Adrenal gland (tissue), 12 donors: ENCODE measurements around the gene SLC2A9. TPM values are rescaled to one million over a fixed set of nuclear protein-coding genes. Genes with fewer than 3 reads are reported as not detected.

Experiments
- DNase-seq, 7 donors: peaks; one replicate each; pipeline ENCODE4 v3.0.0-alpha.2; 2019 to 2020
- H3K27ac ChIP-seq, 5 donors: fragments of 200-600 bp; sonication (generic) in 4 of 5; 1 replicate in 3 of 5; 2 replicates in 2 of 5; pipeline versions ENCODE4 v1.5.1 to v1.8.0; 2016 to 2020; ENCODE audit warnings: mild to moderate bottlenecking in 1 of 5
- H3K27me3 ChIP-seq: fragments of 200-600 bp; 2 replicates; pipeline ENCODE4 v1.8.0; 2021
- H3K36me3 ChIP-seq, 2 donors: fragments of 200-600 bp; replicated peaks in 1 of 2; 1 replicate in 1 of 2; 2 replicates in 1 of 2; pipeline versions ENCODE4 v1.5.1 to v1.8.0; 2018 to 2022
- H3K4me1 ChIP-seq, 2 donors: fragments of 200-600 bp; replicated peaks in 1 of 2; 1 replicate in 1 of 2; 2 replicates in 1 of 2; pipeline versions ENCODE4 v1.5.1 to v1.8.0; 2018 to 2021
- H3K4me3 ChIP-seq, 4 donors: fragments of 200-600 bp; sonication (generic) in 3 of 4; one replicate each; pipeline ENCODE4 v1.5.1; 2016 to 2018
- H3K9me3 ChIP-seq, 3 donors: fragments of 200-600 bp; sonication (generic) in 1 of 3; replicated peaks in 1 of 3; 1 replicate in 2 of 3; 2 replicates in 1 of 3; pipeline versions ENCODE4 v1.5.1 to v1.8.0; 2016 to 2021
- POLR2A ChIP-seq, 2 donors: fragments of 450-650 bp; IDR thresholded peaks; one replicate each; pipeline ENCODE4 v1.6.1; 2017; ENCODE audit warnings: antibody characterized with exemption in 2 of 2, mild to moderate bottlenecking in 2 of 2, moderate library complexity in 1 of 2
- WGBS, 4 donors: extraction: QIAGEN DNeasy Blood & Tissue Kit in 2 of 4; methylation state at CpG; one replicate each; pipeline versions ENCODE4 v1.1.5 to v1.1.7; 2013 to 2017; 5-methylcytosine and 5-hydroxymethylcytosine counted together
- intact Hi-C, 2 donors: fragments of 100-400 bp; cut with DNase I; formaldehyde crosslinking; loops; one replicate each; pipeline versions ENCODE4 v1.14.1 to v1.15.0; 2022 to 2023
- polyA plus RNA-seq, 3 donors: library from polyadenylated mRNA; stranded (reverse); fragments of 200-250 nt in 2 of 3; fragments of 350-450 nt in 1 of 3; fragmentation: Illumina TruSeq in 1 of 3; extraction: RNeasy Lipid Tissue Mini Kit (QIAGEN cat#74804) in 1 of 3; gene quantifications; one replicate each; pipeline ENCODE4 v1.2.3, GENCODE V29; 2013 to 2014
- total RNA-seq, 9 donors: library from RNA; depleted of rRNA in 4 of 9; stranded (reverse); fragments of >200 nt in 4 of 9; fragments of 120-200 nt in 1 of 9; fragmentation: NEBNext Ultra II Directional in 1 of 9; extraction: Animal tissue kit (Norgen Biotek cat#: 25700) in 1 of 9; gene quantifications; one replicate each; pipeline versions ENCODE4 v1.1.0 to v1.2.4, GENCODE V29; 2013 to 2023
- TF ChIP-seq, protein P1 (sequence below), 6 experiments: fragments of 450-650 bp in 4 of 6; fragments of 200-600 bp in 2 of 6; sonication (generic) in 1 of 6; IDR thresholded peaks; 1 replicate in 5 of 6; 2 replicates in 1 of 6; pipeline versions ENCODE4 v1.5.1 to v1.8.0; 2016 to 2021; ENCODE audit warnings: antibody characterized with exemption in 6 of 6, mild to moderate bottlenecking in 2 of 6, moderate library complexity in 1 of 6
- donor health status: healthy with polysubstance abuse.
- donor health status: Bipolar disorder and iron deficiency.
- donor health status: DM: yes; HTN: yes; CAD: no.
- donor health status: DM: no; HTN: no; CAD: no.
- donor health status: DM: no; HTN: no; CAD: no.
- donor health status: DM: yes; HTN: yes; CAD: no.

Gene SLC2A9
- total and polyA plus RNA-seq, 12 donors, result 1.8 to 16.6 (median 8.5) TPM

DNA sequence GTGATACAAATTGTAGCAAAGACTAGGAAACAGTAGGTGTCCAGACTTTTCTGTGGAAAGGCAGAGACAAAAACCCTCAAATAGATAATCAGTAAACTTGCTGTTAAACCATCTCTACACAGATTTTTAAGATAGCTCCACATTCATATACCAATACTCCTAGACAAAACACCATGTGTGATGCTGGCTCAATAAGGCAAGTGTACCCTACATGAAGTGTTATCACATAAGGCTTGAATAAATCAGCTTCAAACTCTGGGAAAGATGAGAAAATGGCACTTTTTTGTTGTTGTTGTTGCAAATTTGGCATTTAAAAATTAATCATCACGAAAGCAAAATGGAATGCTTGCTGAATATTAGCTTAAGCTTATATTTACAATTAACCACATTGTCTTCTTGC lies 194.7 kb downstream of the SLC2A9 start:
- DNase-seq, result no peak
- no peak overlapping the region for H3K27ac ChIP-seq
- TF ChIP-seq, protein P1, sequence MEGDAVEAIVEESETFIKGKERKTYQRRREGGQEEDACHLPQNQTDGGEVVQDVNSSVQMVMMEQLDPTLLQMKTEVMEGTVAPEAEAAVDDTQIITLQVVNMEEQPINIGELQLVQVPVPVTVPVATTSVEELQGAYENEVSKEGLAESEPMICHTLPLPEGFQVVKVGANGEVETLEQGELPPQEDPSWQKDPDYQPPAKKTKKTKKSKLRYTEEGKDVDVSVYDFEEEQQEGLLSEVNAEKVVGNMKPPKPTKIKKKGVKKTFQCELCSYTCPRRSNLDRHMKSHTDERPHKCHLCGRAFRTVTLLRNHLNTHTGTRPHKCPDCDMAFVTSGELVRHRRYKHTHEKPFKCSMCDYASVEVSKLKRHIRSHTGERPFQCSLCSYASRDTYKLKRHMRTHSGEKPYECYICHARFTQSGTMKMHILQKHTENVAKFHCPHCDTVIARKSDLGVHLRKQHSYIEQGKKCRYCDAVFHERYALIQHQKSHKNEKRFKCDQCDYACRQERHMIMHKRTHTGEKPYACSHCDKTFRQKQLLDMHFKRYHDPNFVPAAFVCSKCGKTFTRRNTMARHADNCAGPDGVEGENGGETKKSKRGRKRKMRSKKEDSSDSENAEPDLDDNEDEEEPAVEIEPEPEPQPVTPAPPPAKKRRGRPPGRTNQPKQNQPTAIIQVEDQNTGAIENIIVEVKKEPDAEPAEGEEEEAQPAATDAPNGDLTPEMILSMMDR (IDR thresholded peaks at IDR 0.05), result no peak
- TF ChIP-seq POLR2A (IDR thresholded peaks at IDR 0.05), result no peak
- no peaks in the 10 kb centered on the region for H3K27me3 ChIP-seq
- no peaks in the 10 kb centered on the region for H3K9me3 ChIP-seq
- no peak overlapping the region for H3K4me3 ChIP-seq
- whole genome bisulfite sequencing, 4 donors, result 58 to 78% (median 67%) methylated on average over 1 of the region's 1 CpG
- H3K36me3 ChIP-seq, result no peaks in the 10 kb centered on the region
- intact Hi-C loops, result no loop called here
- H3K4me1 ChIP-seq, result peaks cover 7 to 9% of the 10 kb centered on the region in 2 donors

DNA sequence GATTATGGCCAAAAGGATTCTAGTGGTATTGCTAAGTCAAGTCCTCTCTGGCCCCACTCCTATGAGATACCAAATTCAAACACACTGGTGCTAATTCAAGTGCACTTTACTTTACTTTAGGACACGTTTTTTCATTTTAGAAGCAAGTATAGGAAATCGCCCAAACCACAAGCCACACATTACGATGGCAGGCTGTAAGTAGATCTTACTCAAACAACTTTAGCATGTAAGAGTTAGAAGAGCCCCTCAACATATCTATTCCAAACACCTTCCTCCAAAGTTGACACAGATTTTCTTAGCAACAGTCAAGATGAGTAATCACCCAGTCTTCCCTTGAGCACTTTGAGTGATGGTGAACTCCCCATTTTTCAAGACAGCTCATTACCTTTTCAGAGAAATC lies 196.2 kb downstream of the SLC2A9 start:
- H3K9me3 ChIP-seq, result no peaks in the 10 kb centered on the region
- H3K4me3 ChIP-seq, result no peak overlapping the region
- no peaks in the 10 kb centered on the region for H3K27me3 ChIP-seq
- no peak for TF ChIP-seq POLR2A (IDR thresholded peaks at IDR 0.05)
- TF ChIP-seq, protein P1 (IDR thresholded peaks at IDR 0.05), result no peak
- 79 to 92% (median 85%) methylated on average over 3 of the region's 3 CpGs for WGBS, 4 donors
- H3K36me3 ChIP-seq, result no peaks in the 10 kb centered on the region
- intact Hi-C loops, result no loop called here
- no peak overlapping the region for H3K27ac ChIP-seq
- peaks cover 7 to 9% of the 10 kb centered on the region in 2 donors for H3K4me1 ChIP-seq
- no peak for DNase-seq

DNA sequence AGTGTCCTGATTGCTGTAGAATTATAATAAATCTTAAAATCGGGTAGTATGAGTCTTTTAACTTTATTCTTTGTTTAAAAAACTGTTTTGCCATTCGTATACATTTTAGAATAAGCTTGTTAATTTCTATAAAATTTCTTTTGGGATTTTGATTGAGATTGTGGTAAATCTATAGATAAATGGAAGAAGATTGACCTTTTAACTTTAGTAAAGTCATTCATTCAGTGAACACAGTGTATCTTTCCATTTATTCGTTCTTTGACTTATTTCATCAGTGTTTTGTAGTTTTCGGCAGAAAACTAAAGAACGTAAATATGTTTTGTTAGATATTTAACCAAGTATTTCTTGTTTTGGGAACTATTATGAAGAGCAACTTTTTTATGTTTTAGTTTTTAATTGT lies 201.0 kb downstream of the SLC2A9 start:
- H3K27me3 ChIP-seq, result no peaks in the 10 kb centered on the region
- 74 to 85% (median 75%) methylated on average over 5 of the region's 5 CpGs for WGBS, 4 donors

DNA sequence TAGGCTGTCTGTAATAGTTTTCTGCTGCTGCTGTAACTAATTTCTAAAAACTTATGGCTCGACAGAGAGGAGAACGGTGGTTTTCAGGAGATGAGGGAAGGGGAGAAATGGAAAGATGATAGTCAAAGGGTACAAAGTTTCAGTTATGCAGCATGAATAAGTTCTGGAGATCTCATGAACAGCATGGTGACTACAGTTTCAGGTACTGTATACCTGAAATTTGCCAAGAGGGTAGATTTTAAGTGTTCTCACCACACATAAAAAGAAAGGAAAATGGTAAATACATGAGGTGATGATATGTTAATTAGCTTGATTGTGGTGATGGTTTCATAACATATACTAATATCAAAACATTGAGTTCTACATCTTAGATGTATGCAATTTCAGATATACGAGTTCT lies 205.0 kb downstream of the SLC2A9 start:
- Histone ChIP-seq H3K4me3 (no peak overlapping the region), H3K36me3 (no peaks in the 10 kb centered on the region), H3K9me3 (no peaks in the 10 kb centered on the region), H3K27ac (no peak overlapping the region), H3K4me1 (no peaks in the 10 kb centered on the region), H3K27me3 (no peaks in the 10 kb centered on the region)
- no peak for DNase-seq
- intact Hi-C loops, result no loop called here
- 92 to 96% (median 94%) methylated on average over 3 of the region's 3 CpGs for WGBS, 4 donors
- no peak for TF ChIP-seq POLR2A (IDR thresholded peaks at IDR 0.05)
- TF ChIP-seq, protein P1 (IDR thresholded peaks at IDR 0.05), result no peak

More for the DNA sequence above, 201.0 kb downstream of the SLC2A9 start:
- TF ChIP-seq, protein P1 (IDR thresholded peaks at IDR 0.05), result no peak
- TF ChIP-seq POLR2A (IDR thresholded peaks at IDR 0.05), result no peak
- no peak for DNase-seq
- intact Hi-C loops, result no loop called here
- Histone ChIP-seq H3K4me1 (no peaks in the 10 kb centered on the region), H3K36me3 (no peaks in the 10 kb centered on the region), H3K4me3 (no peak overlapping the region), H3K27ac (no peak overlapping the region), H3K9me3 (no peaks in the 10 kb centered on the region)
